Hepatocyte (in vitro differentiated cells): Measurements from ENCODE around the gene RIMBP2.

ENCODE experiments used
- CTCF ChIP-seq: fragments of 200-600 bp; sonication (generic); IDR thresholded peaks from 2 replicates; pipeline ENCODE4 v1.5.1; 2016; ENCODE audit warnings: antibody characterized with exemption, mild to moderate bottlenecking; ENCODE audit not compliant: poor library complexity
- EZH2 ChIP-seq: fragments of 200-600 bp; sonication (generic); IDR thresholded peaks from 2 replicates; pipeline ENCODE4 v1.6.1; 2016; ENCODE audit warnings: antibody characterized with exemption, mild to moderate bottlenecking, borderline replicate concordance
- EZH2phosphoT487 ChIP-seq: fragments of 200-600 bp; sonication (generic); IDR thresholded peaks from one replicate; pipeline ENCODE4 v1.6.1; 2018; ENCODE audit warnings: antibody characterized with exemption, mild to moderate bottlenecking, low read depth, moderate library complexity; ENCODE audit not compliant: unreplicated experiment, severe bottlenecking

GRCh38 chr12:130663514-130663913 is 52.6 kb downstream of the RIMBP2 start:
- TF ChIP-seq CTCF (no peak), EZH2 (no peak), EZH2phosphoT487 (no peak)
